ENCODE data around the gene RIMBP2.

DNA sequence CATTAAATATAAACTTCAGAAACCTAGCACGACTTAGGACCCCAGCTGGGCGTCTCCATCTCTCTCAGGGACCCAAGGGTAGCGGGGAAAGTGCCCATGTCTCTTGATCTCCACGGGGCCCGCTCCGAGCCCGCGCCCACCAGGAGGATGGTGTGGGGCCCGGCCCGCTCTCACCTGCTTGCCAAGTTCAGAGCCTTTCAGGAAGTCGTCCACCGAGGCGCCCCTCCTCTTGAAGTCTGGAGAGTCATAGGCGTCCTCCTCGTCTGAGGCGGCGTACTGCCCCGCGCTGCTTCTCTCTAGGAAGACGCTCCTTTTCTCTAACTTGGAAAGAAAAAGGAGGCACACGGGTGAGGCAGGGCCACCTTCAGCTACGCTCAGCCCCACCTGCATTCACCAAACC is 281.5 kb downstream of the RIMBP2 start:
- TF ChIP-seq GATA3 (IDR thresholded peaks at IDR 0.05; ENCODE audit: low read depth, low read length) = no peak
- TF ChIP-seq GATA2 (IDR thresholded peaks at IDR 0.05; ENCODE audit: low read depth, low read length) = no peak

Measured in SH-SY5Y (cell line).